ENCODE measurements around the gene PPM1N.
A peak's percentile ranks its signal among the peaks of the same experiment; 100 is the strongest.

The PPM1N gene

DNA sequence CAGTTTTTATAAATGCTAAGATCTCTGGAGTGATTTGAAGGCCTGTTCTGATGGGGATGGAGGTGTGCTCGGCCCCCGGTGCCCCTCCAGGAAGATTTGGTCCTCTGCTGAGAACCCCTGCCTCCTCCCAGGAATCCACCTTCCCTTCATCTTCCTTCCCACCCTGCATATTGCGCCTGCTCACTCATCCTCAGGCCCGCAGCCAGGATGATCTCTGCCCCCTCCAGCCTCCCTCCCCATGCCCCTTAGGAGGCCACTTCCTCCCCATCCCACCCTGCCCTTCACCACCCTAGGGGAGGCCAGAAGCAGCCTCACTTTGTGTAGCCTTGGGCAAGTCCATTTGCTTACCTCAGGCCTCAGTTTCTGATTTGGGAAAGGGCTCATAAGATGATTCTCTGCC, 28.7 kb downstream of the PPM1N start:
- H3K4me3 ChIP-seq (ENCODE audit: low read depth, low read length): no peak overlapping the region
- no peak for DNase-seq (ENCODE audit: low read depth)
- TF ChIP-seq, protein P1, sequence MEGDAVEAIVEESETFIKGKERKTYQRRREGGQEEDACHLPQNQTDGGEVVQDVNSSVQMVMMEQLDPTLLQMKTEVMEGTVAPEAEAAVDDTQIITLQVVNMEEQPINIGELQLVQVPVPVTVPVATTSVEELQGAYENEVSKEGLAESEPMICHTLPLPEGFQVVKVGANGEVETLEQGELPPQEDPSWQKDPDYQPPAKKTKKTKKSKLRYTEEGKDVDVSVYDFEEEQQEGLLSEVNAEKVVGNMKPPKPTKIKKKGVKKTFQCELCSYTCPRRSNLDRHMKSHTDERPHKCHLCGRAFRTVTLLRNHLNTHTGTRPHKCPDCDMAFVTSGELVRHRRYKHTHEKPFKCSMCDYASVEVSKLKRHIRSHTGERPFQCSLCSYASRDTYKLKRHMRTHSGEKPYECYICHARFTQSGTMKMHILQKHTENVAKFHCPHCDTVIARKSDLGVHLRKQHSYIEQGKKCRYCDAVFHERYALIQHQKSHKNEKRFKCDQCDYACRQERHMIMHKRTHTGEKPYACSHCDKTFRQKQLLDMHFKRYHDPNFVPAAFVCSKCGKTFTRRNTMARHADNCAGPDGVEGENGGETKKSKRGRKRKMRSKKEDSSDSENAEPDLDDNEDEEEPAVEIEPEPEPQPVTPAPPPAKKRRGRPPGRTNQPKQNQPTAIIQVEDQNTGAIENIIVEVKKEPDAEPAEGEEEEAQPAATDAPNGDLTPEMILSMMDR (conservative IDR thresholded peaks at IDR 0.05; ENCODE audit: low read depth, low read length): no peak

DNA sequence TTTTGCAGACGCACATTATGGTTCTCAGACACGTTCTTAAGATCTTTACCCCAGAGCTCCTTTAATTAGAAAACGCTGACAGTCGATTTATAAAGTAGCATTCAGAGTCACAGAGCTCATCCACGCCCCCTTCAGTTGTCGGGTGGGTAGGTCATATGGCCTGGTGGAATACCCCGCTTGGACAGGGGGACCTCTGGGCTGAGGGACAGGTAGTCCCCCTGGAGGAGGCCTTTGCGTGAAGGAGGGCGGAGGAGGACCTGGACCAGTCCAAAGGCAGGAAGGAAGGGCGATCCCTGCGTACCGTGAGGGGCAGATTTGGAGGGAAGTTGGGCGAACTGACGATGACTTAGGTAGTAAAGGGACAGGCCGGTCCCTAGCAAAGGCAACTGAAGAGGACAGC, 29.5 kb downstream of the PPM1N start:
- no peak for DNase-seq (ENCODE audit: low read depth)
- TF ChIP-seq, protein P1 (conservative IDR thresholded peaks at IDR 0.05; ENCODE audit: low read depth, low read length): no peak
- no peak overlapping the region for H3K4me3 ChIP-seq (ENCODE audit: low read depth, low read length)

DNA sequence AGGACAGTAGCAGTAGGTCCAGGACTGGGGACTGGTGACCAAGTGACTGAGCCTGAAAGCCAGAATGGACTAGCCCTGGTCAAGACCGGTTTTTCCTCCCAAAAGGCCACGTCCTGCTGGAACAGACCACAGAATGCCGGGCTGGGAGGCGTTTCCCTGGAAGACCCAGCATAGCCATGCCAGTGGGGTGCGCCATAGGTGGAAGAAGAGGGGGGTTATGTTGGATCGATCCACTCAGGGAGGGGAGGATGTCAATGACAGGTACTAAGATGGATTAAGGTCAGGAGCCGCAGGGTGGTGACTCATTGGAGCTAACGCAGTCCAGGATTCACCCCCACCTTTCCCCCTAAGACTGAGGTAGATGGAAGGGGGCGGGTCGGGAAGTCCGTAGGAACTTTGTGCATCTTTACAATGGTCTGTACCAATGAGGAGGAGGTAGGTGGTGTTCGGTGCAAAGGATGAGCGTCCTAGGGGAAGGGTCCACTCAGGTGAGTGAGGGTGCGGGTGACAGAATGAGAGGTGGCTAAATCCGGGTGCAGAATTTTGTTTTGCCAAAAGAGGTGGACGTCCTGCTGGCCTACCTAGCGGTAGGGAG, 30.0 kb downstream of the PPM1N start:
- DNase-seq (ENCODE audit: low read depth): no peak
- H3K4me3 ChIP-seq (ENCODE audit: low read depth, low read length): no peak overlapping the region
- TF ChIP-seq, protein P1 (conservative IDR thresholded peaks at IDR 0.05; ENCODE audit: low read depth, low read length): no peak

DNA sequence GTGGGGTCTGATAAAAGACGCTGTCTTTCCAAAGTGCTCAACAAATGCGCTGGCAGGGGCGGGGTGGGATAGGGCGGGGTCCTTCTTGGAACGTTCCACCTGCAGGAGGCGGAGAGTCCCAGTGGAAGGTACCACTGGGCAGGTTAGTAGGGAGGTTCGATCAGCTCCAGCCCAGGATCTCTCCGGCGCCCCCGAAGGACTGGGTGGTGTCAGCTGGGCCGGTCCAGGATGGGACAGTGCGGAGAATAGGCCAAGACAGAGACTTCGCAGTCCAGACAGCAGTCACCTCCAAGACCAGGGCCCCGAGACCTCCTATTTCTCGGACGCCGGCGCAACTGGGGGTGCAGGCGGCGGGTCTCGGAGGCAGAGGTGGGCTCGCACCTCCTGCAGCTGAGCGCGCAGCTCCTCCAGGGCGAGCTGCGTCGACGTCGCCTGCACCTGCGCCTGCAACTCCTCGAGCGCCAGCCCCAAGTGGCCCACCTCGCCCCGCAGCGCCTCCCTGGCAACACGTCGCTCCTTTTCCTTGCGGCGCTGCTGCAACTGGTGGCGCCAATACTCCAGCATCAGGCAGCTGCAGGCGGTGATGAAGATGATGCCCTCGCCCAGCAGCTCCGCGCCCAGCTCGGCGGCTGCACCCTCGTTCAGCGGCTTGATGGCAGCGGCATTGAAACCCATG, 30.6 kb downstream of the PPM1N start:
- peak overlapping the region; percentile 26 for H3K4me3 ChIP-seq (ENCODE audit: low read depth, low read length)

DNA sequence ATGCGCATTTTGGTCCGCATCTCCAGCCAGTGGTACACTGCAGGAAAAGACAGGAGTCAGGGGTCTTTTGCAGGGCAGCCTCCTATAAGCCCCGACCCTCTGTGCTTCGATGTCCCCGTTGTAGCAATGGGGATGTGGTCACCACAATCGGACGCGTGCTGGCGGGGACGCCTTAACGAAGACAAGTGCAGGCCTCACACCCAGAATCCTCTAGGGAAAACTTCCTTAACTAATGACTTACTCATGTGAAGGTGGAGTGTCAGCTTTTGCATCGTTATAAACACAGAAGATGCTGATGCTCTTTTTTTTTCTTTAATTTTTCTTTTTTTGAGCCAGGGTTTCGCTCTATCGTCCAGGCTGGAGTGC, 31.2 kb downstream of the PPM1N start:
- H3K4me3 ChIP-seq (ENCODE audit: low read depth, low read length): no peak overlapping the region
- TF ChIP-seq, protein P1 (conservative IDR thresholded peaks at IDR 0.05; ENCODE audit: low read depth, low read length): no peak
- DNase-seq (ENCODE audit: low read depth): no peak

More for the DNA sequence above, 30.6 kb downstream of the PPM1N start:
- peak; percentile 51 for DNase-seq (ENCODE audit: low read depth)
- TF ChIP-seq, protein P1 (conservative IDR thresholded peaks at IDR 0.05; ENCODE audit: low read depth, low read length): no peak

DNA sequence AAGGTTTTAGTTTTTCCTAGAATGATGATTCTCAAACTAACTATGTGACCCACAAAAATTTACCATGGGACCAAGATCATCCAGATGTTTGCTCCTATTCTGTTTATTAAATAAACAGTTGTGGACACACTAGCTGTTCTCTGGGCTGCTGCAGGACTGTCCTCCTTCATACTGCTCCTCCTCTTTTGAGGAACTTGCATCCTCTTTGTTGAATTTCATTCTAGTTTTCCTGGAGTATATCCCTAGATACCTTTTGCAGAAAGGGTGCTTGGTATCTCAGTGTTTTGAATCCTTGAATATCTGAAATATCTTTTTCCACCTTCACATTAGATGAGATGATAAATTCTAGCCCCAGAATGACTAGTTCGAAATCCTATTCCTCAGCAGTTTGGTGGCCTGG, 33.1 kb downstream of the PPM1N start:
- TF ChIP-seq, protein P1 (conservative IDR thresholded peaks at IDR 0.05; ENCODE audit: low read depth, low read length): no peak
- no peak overlapping the region for H3K4me3 ChIP-seq (ENCODE audit: low read depth, low read length)
- DNase-seq (ENCODE audit: low read depth): no peak

DNA sequence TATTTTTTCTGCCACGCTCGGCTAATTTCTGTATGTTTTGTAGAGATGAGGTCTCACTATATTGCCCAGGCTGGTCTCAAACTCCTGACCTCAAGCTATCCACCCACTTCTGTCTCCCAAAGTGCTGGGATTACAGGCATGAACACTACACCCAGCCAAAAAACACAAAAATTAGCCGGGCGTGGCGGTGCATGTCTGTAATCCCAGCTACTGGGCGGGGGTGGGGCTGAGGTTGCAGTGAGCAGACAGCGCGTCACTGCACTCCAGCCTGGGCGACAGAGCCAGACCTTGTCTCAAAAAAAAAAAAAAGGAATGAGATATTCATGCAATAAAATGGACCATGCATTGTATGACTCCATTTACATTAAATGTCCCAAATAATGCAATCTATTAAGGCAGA, 41.2 kb downstream of the PPM1N start:
- no peak overlapping the region for H3K4me3 ChIP-seq (ENCODE audit: low read depth, low read length)
- TF ChIP-seq, protein P1 (conservative IDR thresholded peaks at IDR 0.05; ENCODE audit: low read depth, low read length): no peak
- no peak for DNase-seq (ENCODE audit: low read depth)
